ENCODE results near the gene NUP214. TPM values are rescaled to one million over a fixed set of nuclear protein-coding genes. Genes with fewer than 3 reads are reported as not detected.

NUP214 gene
- total RNA-seq, 1 experiment from 2014 or later = 35.5 TPM

DNA sequence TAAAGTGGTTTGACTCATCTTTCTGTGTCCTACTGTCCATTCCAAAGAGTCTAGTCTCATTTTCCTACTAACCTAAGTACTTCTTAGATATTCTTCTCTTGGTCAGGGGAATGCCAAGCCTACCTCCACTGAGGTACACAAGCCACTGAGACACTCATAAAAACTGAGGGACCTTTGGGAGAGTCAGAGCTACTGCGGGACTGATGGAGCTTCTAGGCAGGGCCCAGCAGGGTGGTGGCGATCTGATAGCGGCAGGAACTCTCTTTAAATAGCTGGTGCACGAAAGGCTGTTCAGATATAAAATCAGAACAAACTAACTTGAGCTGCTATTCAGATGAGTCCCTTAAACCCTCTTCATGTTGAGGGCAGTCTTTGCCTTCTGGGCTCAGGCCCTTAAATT, 14.7 kb downstream of the NUP214 start:
- ATAC-seq (no peak), DNase-seq (ENCODE audit: low read depth, low spot score) (no peak)
- H4K20me1 ChIP-seq (ENCODE audit: insufficient read depth) = no peaks in the 10 kb centered on the region
- H3K9me3 ChIP-seq (ENCODE audit: control insufficient read depth in 1 of 2, insufficient read depth in 1 of 2, low read depth in 1 of 2, low read length in 2 of 2) = no peaks in the 10 kb centered on the region
- no peak overlapping the region for H2AFZ ChIP-seq (ENCODE audit: low read depth, low read length, poor library complexity, severe bottlenecking)
- H3K27me3 ChIP-seq (ENCODE audit: insufficient read depth, low read length) = no peaks in the 10 kb centered on the region
- RAD21 ChIA-PET (ENCODE audit: low non-redundant PET in 1 of 2, low total read pairs in 2 of 2, uncharacterized antibody in 2 of 2, unreplicated experiment in 2 of 2) = no interaction called here
- no peak overlapping the region for H3K9ac ChIP-seq (ENCODE audit: low read length)
- no peak overlapping the region for H3K4me2 ChIP-seq (ENCODE audit: low read length)
- H3K79me2 ChIP-seq (ENCODE audit: insufficient read depth, low read length) = no peaks in the 10 kb centered on the region; the same call in 1 of the 2 replicates
- no peaks in the 10 kb centered on the region for H3K4me1 ChIP-seq (ENCODE audit: control insufficient read depth in 1 of 2, insufficient read depth in 2 of 2, low read length in 2 of 2)
- H3K27ac ChIP-seq (ENCODE audit: low read depth, low read length) = no peak overlapping the region
- BruUV-seq (replicated peaks) = no TSS peak
- H3K4me3 ChIP-seq (replicated peaks in 1 of 2; ENCODE audit: low read depth in 1 of 2, low read length in 2 of 2) = no peak overlapping the region
- TF ChIP-seq, protein P1, sequence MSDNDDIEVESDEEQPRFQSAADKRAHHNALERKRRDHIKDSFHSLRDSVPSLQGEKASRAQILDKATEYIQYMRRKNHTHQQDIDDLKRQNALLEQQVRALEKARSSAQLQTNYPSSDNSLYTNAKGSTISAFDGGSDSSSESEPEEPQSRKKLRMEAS (IDR thresholded peaks at IDR 0.05) = no peak
- TF ChIP-seq CBX3 (IDR thresholded peaks at IDR 0.05; ENCODE audit: low read depth) (no peak), JUND (IDR thresholded peaks at IDR 0.05) (no peak), ZFX (IDR thresholded peaks at IDR 0.05) (no peak), YY1 (IDR thresholded peaks at IDR 0.05; ENCODE audit: extremely low read depth, insufficient replicate concordance, low read depth, low read length) (no peak), ELF1 (IDR thresholded peaks at IDR 0.05; ENCODE audit: borderline replicate concordance, low read depth) (no peak), SRF (IDR thresholded peaks at IDR 0.05; ENCODE audit: low read depth) (no peak), POLR2AphosphoS5 (IDR thresholded peaks at IDR 0.05; ENCODE audit: low read depth, low read length) (no peak), POLR2A (IDR thresholded peaks at IDR 0.05; ENCODE audit: borderline replicate concordance, extremely low read depth, insufficient read depth, insufficient read length) (no peak), EZH2phosphoT487 (IDR thresholded peaks at IDR 0.05; ENCODE audit: borderline replicate concordance) (no peak), FOSL1 (IDR thresholded peaks at IDR 0.05; ENCODE audit: low read depth) (no peak), RAD21 (IDR thresholded peaks at IDR 0.05; ENCODE audit: low read depth) (no peak), EZH2 (IDR thresholded peaks at IDR 0.05) (no peak)
- TF ChIP-seq, protein P2, sequence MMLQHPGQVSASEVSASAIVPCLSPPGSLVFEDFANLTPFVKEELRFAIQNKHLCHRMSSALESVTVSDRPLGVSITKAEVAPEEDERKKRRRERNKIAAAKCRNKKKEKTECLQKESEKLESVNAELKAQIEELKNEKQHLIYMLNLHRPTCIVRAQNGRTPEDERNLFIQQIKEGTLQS (IDR thresholded peaks at IDR 0.05) = no peak
- CTCF ChIA-PET = no interaction called here
- H3K36me3 ChIP-seq (ENCODE audit: control insufficient read depth in 1 of 2, insufficient read depth in 2 of 2, low read length in 2 of 2) = peaks cover 62 to 74% of the 10 kb centered on the region in 2 experiments
- intact Hi-C loops (cut with micrococcal nuclease) = no loop called here
- H3K9me2 ChIP-seq (ENCODE audit: insufficient read depth) = no peaks in the 10 kb centered on the region
- POLR2A ChIA-PET = no interaction called here

DNA sequence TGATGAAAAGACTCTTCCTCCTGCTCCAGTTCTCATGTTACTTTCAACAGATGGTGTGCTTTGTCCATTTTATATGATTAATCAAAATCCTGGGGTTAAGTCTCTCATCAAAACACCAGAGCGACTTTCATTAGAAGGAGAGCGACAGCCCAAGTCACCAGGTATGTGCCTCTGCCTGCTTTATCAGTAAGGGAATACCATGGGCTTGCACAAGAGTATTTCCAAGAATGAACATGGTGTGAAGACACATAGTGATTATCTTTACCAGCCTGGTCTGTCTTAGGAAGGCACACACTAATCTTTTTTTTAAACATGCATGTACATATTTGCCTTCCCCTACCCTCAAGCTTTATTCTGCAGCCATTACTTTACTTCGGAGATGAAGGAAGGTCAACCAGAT, 15.2 kb downstream of the NUP214 start:
- BruUV-seq (replicated peaks) = no TSS peak
- CTCF ChIA-PET = no interaction called here
- RAD21 ChIA-PET (ENCODE audit: low non-redundant PET in 1 of 2, low total read pairs in 2 of 2, uncharacterized antibody in 2 of 2, unreplicated experiment in 2 of 2) = no interaction called here
- Histone ChIP-seq H3K4me2 (ENCODE audit: low read length) (no peak overlapping the region), H3K79me2 (ENCODE audit: insufficient read depth, low read length) (no peaks in the 10 kb centered on the region; the same call in 1 of the 2 replicates), H3K27ac (ENCODE audit: low read depth, low read length) (no peak overlapping the region), H2AFZ (ENCODE audit: low read depth, low read length, poor library complexity, severe bottlenecking) (no peak overlapping the region), H4K20me1 (ENCODE audit: insufficient read depth) (no peaks in the 10 kb centered on the region), H3K27me3 (ENCODE audit: insufficient read depth, low read length) (no peaks in the 10 kb centered on the region), H3K9me3 (ENCODE audit: control insufficient read depth in 1 of 2, insufficient read depth in 1 of 2, low read depth in 1 of 2, low read length in 2 of 2) (no peaks in the 10 kb centered on the region), H3K9ac (ENCODE audit: low read length) (no peak overlapping the region), H3K4me1 (ENCODE audit: control insufficient read depth in 1 of 2, insufficient read depth in 2 of 2, low read length in 2 of 2) (no peaks in the 10 kb centered on the region), H3K36me3 (ENCODE audit: control insufficient read depth in 1 of 2, insufficient read depth in 2 of 2, low read length in 2 of 2) (peaks cover 63 to 73% of the 10 kb centered on the region in 2 experiments), H3K4me3 (replicated peaks in 1 of 2; ENCODE audit: low read depth in 1 of 2, low read length in 2 of 2) (no peak overlapping the region), H3K9me2 (ENCODE audit: insufficient read depth) (no peaks in the 10 kb centered on the region)
- intact Hi-C loops (cut with micrococcal nuclease) = no loop called here
- TF ChIP-seq CEBPB (IDR thresholded peaks at IDR 0.05; ENCODE audit: low read depth) (no peak), SRF (IDR thresholded peaks at IDR 0.05; ENCODE audit: low read depth) (no peak), RAD21 (IDR thresholded peaks at IDR 0.05; ENCODE audit: low read depth) (no peak), TCF7L2 (IDR thresholded peaks at IDR 0.05; ENCODE audit: borderline replicate concordance, extremely low read depth, insufficient read depth, insufficient read length) (no peak), EGR1 (IDR thresholded peaks at IDR 0.05; ENCODE audit: low read depth) (no peak), EZH2phosphoT487 (IDR thresholded peaks at IDR 0.05; ENCODE audit: borderline replicate concordance) (no peak), POLR2AphosphoS5 (IDR thresholded peaks at IDR 0.05; ENCODE audit: low read depth, low read length) (no peak), FOSL1 (IDR thresholded peaks at IDR 0.05; ENCODE audit: low read depth) (no peak)
- TF ChIP-seq, protein P1 (IDR thresholded peaks at IDR 0.05) = no peak
- TF ChIP-seq, protein P3, sequence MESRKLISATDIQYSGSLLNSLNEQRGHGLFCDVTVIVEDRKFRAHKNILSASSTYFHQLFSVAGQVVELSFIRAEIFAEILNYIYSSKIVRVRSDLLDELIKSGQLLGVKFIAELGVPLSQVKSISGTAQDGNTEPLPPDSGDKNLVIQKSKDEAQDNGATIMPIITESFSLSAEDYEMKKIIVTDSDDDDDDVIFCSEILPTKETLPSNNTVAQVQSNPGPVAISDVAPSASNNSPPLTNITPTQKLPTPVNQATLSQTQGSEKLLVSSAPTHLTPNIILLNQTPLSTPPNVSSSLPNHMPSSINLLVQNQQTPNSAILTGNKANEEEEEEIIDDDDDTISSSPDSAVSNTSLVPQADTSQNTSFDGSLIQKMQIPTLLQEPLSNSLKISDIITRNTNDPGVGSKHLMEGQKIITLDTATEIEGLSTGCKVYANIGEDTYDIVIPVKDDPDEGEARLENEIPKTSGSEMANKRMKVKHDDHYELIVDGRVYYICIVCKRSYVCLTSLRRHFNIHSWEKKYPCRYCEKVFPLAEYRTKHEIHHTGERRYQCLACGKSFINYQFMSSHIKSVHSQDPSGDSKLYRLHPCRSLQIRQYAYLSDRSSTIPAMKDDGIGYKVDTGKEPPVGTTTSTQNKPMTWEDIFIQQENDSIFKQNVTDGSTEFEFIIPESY (IDR thresholded peaks at IDR 0.05; ENCODE audit: extremely low read depth, insufficient replicate concordance, low read length) = no peak
- DNase-seq (ENCODE audit: low read depth, low spot score) = no peak
- ATAC-seq = no peak
- POLR2A ChIA-PET = no interaction called here
